ENCODE data around the gene WNT3A. TPM values are rescaled to one million over a fixed set of nuclear protein-coding genes. Genes with fewer than 3 reads are reported as not detected.

The WNT3A gene
- total and polyA plus RNA-seq, 2 of the 4 experiments (the other 2 are of a cell fraction): not detected

DNA sequence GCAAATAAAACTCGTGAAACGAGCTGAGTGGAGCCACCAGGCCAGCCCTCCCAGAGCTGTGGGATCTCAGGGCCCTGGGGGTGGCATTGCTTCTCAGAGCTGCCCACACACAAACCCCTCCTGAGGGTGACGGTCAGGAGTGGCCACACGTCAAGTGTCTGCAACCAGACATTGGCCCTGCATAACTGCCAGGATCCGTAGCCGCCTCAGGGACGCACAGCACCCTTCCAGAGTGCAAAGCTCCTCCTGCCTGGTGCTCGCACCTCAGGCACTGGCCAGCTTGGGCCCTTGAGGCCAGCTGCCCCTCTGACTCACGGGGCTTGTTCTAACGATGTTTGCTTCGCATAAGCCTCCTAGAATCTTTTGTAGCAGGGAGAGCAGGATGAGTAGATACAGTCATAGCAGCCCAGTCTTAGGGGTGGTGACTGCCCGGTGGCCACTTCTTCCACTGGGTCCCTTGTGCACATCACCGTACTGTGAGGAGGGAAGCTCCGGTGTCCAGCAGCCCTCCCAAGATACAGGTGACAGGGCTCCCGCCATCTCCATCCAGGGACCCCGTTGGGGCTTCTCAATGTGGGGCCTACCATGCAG is 5.0 kb downstream of the WNT3A start:
- no peaks in the 10 kb centered on the region for H3K36me3 ChIP-seq (ENCODE audit: control insufficient read depth, insufficient read depth, low read length)
- TF ChIP-seq SMC3 (IDR thresholded peaks at IDR 0.05; ENCODE audit: low read depth, low read length): no peak
- TF ChIP-seq RAD21 (IDR thresholded peaks at IDR 0.05; ENCODE audit: low read length): no peak
- TF ChIP-seq RCOR1 (IDR thresholded peaks at IDR 0.05; ENCODE audit: insufficient replicate concordance, low read length): no peak
- TF ChIP-seq, protein P1, sequence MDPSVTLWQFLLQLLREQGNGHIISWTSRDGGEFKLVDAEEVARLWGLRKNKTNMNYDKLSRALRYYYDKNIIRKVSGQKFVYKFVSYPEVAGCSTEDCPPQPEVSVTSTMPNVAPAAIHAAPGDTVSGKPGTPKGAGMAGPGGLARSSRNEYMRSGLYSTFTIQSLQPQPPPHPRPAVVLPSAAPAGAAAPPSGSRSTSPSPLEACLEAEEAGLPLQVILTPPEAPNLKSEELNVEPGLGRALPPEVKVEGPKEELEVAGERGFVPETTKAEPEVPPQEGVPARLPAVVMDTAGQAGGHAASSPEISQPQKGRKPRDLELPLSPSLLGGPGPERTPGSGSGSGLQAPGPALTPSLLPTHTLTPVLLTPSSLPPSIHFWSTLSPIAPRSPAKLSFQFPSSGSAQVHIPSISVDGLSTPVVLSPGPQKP (IDR thresholded peaks at IDR 0.05; ENCODE audit: borderline replicate concordance, low read depth, low read length): no peak
- TF ChIP-seq FOS (IDR thresholded peaks at IDR 0.05; ENCODE audit: low read depth, low read length): no peak
- no peak for TF ChIP-seq MAZ (IDR thresholded peaks at IDR 0.05; ENCODE audit: borderline replicate concordance, low read depth, low read length)
- TF ChIP-seq CEBPB (IDR thresholded peaks at IDR 0.05; ENCODE audit: low read depth, low read length): no peak
- TF ChIP-seq CHD1 (IDR thresholded peaks at IDR 0.05; ENCODE audit: low read depth, low read length): no peak
- TF ChIP-seq NFE2L2 (IDR thresholded peaks at IDR 0.05; ENCODE audit: low read depth, low read length): no peak
- TF ChIP-seq, protein P2, sequence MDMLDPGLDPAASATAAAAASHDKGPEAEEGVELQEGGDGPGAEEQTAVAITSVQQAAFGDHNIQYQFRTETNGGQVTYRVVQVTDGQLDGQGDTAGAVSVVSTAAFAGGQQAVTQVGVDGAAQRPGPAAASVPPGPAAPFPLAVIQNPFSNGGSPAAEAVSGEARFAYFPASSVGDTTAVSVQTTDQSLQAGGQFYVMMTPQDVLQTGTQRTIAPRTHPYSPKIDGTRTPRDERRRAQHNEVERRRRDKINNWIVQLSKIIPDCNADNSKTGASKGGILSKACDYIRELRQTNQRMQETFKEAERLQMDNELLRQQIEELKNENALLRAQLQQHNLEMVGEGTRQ (IDR thresholded peaks at IDR 0.05; ENCODE audit: low read depth, low read length): no peak
- TF ChIP-seq POLR2A (IDR thresholded peaks at IDR 0.05; ENCODE audit: low read depth, low read length): no peak
- TF ChIP-seq, protein P3, sequence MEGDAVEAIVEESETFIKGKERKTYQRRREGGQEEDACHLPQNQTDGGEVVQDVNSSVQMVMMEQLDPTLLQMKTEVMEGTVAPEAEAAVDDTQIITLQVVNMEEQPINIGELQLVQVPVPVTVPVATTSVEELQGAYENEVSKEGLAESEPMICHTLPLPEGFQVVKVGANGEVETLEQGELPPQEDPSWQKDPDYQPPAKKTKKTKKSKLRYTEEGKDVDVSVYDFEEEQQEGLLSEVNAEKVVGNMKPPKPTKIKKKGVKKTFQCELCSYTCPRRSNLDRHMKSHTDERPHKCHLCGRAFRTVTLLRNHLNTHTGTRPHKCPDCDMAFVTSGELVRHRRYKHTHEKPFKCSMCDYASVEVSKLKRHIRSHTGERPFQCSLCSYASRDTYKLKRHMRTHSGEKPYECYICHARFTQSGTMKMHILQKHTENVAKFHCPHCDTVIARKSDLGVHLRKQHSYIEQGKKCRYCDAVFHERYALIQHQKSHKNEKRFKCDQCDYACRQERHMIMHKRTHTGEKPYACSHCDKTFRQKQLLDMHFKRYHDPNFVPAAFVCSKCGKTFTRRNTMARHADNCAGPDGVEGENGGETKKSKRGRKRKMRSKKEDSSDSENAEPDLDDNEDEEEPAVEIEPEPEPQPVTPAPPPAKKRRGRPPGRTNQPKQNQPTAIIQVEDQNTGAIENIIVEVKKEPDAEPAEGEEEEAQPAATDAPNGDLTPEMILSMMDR (conservative IDR thresholded peaks at IDR 0.05; ENCODE audit: low read depth, low read length): no peak
- no peak for TF ChIP-seq BHLHE40 (IDR thresholded peaks at IDR 0.05; ENCODE audit: low read depth, low read length)
- no peak overlapping the region for H2BK120ac ChIP-seq (ENCODE audit: low read depth, low read length)
- no peak overlapping the region for H3K18ac ChIP-seq (ENCODE audit: low read depth, low read length)
- H2BK5ac ChIP-seq (ENCODE audit: low read depth, low read length, poor library complexity, severe bottlenecking): no peak overlapping the region
- H3K23ac ChIP-seq (ENCODE audit: low read depth, low read length): no peak overlapping the region
- H2AK9ac ChIP-seq (replicated peaks; ENCODE audit: low read depth, low read length, poor library complexity): no peak overlapping the region
- no peak overlapping the region for H3K14ac ChIP-seq (replicated peaks; ENCODE audit: low read depth, low read length)
- DNase-seq (no peak), ATAC-seq (ENCODE audit: low read depth) (no peak)
- no peak overlapping the region for H3K4me3 ChIP-seq (ENCODE audit: insufficient read depth, low read depth, low read length)
- H3K9ac ChIP-seq (ENCODE audit: low read depth, low read length): no peak overlapping the region
- ChIA-PET POLR2A (ENCODE audit: unreplicated experiment) (no interaction called here), CTCF (no interaction called here)
- H3K4ac ChIP-seq (ENCODE audit: low read depth, low read length): no peak overlapping the region
- H3K56ac ChIP-seq (ENCODE audit: extremely low read depth, insufficient read depth, low read length): no peak overlapping the region
- H2BK15ac ChIP-seq (ENCODE audit: low read depth, low read length): no peak overlapping the region
- BruUV-seq (replicated peaks): no TSS peak
- H3K9me3 ChIP-seq (ENCODE audit: control insufficient read depth, insufficient read depth, low read length): no peaks in the 10 kb centered on the region
- H4K5ac ChIP-seq (ENCODE audit: low read depth, low read length): no peak overlapping the region
- no peak overlapping the region for H2AFZ ChIP-seq (replicated peaks; ENCODE audit: low read length, poor library complexity)
- intact Hi-C loops (cut with micrococcal nuclease) (no loop called here), in situ Hi-C loops (cut with MboI; ENCODE audit: low sequenced_read_pairs) (no loop called here), dilution Hi-C loops (cut with HindIII; ENCODE audit: low sequenced_read_pairs, unreplicated experiment) (no loop called here)
- peaks cover 5% of the 10 kb centered on the region for H3K4me1 ChIP-seq (ENCODE audit: control insufficient read depth, insufficient read depth, low read length)
- H3K27ac ChIP-seq (ENCODE audit: insufficient read depth, low read length): no peak overlapping the region
- H3K9me1 ChIP-seq (ENCODE audit: insufficient read depth, low read length): peaks cover 4% of the 10 kb centered on the region; the same call in 1 of the 2 replicates
- no peaks in the 10 kb centered on the region for H3K79me1 ChIP-seq (ENCODE audit: low read depth in 1 of 2, low read length in 2 of 2)
- peaks cover 49% of the 10 kb centered on the region for H3K27me3 ChIP-seq (ENCODE audit: control insufficient read depth, insufficient read depth, low read length)
- no peak overlapping the region for H2AK5ac ChIP-seq (ENCODE audit: low read depth, low read length)
- no peak overlapping the region for H4K91ac ChIP-seq (ENCODE audit: insufficient read depth, low read depth, low read length)
- no peak overlapping the region for H3K4me2 ChIP-seq (ENCODE audit: low read depth, low read length)
- H4K20me1 ChIP-seq (ENCODE audit: insufficient read depth, low read length): no peaks in the 10 kb centered on the region; the same call in 1 of the 2 replicates
- no peak overlapping the region for H2BK20ac ChIP-seq (ENCODE audit: low read depth, low read length)
- no peak overlapping the region for H4K8ac ChIP-seq (ENCODE audit: low read depth in 2 of 2, low read length in 2 of 2)
- WGBS, 2 experiments (ENCODE audit: extremely low coverage in 2 of 2, insufficient read length in 1 of 2): 54% methylated on average over 4 of the region's 16 CpGs; no CpG with 5 or more reads in 1 of the 2 experiments
